Measurements from ENCODE around the gene VWDE. TPM values are rescaled to one million over a fixed set of nuclear protein-coding genes. Genes with fewer than 3 reads are reported as not detected.

VWDE gene
- total and polyA plus RNA-seq, 2 experiments from 2014 or later = 0.13 to 2.1 TPM

DNA sequence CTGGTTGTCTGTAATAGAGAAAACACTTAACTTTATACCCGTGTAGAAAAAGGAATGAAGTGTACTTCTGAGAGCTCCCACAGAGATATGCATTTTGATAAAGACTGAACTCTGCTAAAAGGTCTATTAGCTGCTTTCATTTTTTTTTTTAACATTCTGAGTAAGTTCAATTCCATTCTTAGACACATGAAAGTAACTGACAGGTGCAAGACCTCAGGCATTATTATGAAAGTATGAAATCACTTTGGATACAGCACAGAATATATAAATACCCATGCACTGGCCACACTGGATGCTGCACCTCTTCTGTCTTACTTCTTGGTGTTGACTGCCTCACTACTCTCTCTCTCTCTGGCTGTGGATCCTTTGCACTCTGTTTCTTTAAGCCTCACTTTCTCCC is 46.2 kb downstream of the VWDE start:
- Histone ChIP-seq H3K4me2 (no peak overlapping the region), H3K36me3 (replicated peaks; ENCODE audit: insufficient read depth, low read depth) (no peaks in the 10 kb centered on the region), H3K4me1 (ENCODE audit: insufficient read depth) (no peaks in the 10 kb centered on the region), H3K9me2 (replicated peaks; ENCODE audit: insufficient read depth) (no peaks in the 10 kb centered on the region), H2AFZ (no peak overlapping the region), H3K4me3 (no peak overlapping the region), H3K9me3 (ENCODE audit: low read depth) (no peaks in the 10 kb centered on the region), H3K27ac (no peak overlapping the region), H3K79me2 (no peaks in the 10 kb centered on the region), H3K27me3 (no peaks in the 10 kb centered on the region), H4K20me1 (ENCODE audit: insufficient read depth, poor library complexity, severe bottlenecking) (no peaks in the 10 kb centered on the region)
- WGBS (ENCODE audit: low lambda C conversion rate, missing lambda C conversion rate) = 30% methylated on average over 1 of the region's 1 CpG
- DNase-seq (ENCODE audit: low spot score) = no peak
- TF ChIP-seq, protein P1, sequence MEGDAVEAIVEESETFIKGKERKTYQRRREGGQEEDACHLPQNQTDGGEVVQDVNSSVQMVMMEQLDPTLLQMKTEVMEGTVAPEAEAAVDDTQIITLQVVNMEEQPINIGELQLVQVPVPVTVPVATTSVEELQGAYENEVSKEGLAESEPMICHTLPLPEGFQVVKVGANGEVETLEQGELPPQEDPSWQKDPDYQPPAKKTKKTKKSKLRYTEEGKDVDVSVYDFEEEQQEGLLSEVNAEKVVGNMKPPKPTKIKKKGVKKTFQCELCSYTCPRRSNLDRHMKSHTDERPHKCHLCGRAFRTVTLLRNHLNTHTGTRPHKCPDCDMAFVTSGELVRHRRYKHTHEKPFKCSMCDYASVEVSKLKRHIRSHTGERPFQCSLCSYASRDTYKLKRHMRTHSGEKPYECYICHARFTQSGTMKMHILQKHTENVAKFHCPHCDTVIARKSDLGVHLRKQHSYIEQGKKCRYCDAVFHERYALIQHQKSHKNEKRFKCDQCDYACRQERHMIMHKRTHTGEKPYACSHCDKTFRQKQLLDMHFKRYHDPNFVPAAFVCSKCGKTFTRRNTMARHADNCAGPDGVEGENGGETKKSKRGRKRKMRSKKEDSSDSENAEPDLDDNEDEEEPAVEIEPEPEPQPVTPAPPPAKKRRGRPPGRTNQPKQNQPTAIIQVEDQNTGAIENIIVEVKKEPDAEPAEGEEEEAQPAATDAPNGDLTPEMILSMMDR (IDR thresholded peaks at IDR 0.05; ENCODE audit: poor library complexity) = no peak
- TF ChIP-seq EZH2 (IDR thresholded peaks at IDR 0.05; ENCODE audit: borderline replicate concordance) (no peak), EZH2phosphoT487 (IDR thresholded peaks at IDR 0.05; ENCODE audit: low read depth, severe bottlenecking, unreplicated experiment) (no peak)

DNA sequence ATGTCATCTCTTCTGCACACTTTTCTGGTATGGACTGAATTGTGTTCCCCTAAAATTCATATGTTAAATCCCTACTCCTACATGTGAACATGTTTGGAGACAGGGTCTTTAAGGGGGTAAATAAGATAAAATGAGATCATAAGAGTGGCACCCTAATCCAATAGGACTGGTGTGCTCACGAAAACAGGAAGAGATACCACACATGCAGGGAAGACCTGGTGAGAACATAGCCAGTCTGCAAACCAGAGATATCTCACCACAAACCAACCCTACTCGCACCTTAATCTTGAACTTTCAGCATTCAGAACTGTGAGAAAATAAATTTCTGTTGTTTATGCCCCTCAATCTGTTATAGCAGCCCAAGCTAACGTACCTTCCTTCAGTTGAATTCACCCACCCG is 51.8 kb downstream of the VWDE start:
- Histone ChIP-seq H3K4me1 (ENCODE audit: insufficient read depth) (no peaks in the 10 kb centered on the region), H3K9me3 (ENCODE audit: low read depth) (no peaks in the 10 kb centered on the region), H3K36me3 (replicated peaks; ENCODE audit: insufficient read depth, low read depth) (no peaks in the 10 kb centered on the region), H3K9me2 (replicated peaks; ENCODE audit: insufficient read depth) (no peaks in the 10 kb centered on the region), H3K4me3 (no peak overlapping the region), H3K4me2 (no peak overlapping the region), H3K27me3 (no peaks in the 10 kb centered on the region), H2AFZ (no peak overlapping the region), H4K20me1 (ENCODE audit: insufficient read depth, poor library complexity, severe bottlenecking) (no peaks in the 10 kb centered on the region), H3K79me2 (no peaks in the 10 kb centered on the region), H3K27ac (no peak overlapping the region)
- TF ChIP-seq EZH2phosphoT487 (IDR thresholded peaks at IDR 0.05; ENCODE audit: low read depth, severe bottlenecking, unreplicated experiment) (no peak), EZH2 (IDR thresholded peaks at IDR 0.05; ENCODE audit: borderline replicate concordance) (no peak)
- TF ChIP-seq, protein P1 (IDR thresholded peaks at IDR 0.05; ENCODE audit: poor library complexity) = no peak
- 97% methylated on average over 4 of the region's 4 CpGs for WGBS (ENCODE audit: low lambda C conversion rate, missing lambda C conversion rate)
- DNase-seq (ENCODE audit: low spot score) = no peak

DNA sequence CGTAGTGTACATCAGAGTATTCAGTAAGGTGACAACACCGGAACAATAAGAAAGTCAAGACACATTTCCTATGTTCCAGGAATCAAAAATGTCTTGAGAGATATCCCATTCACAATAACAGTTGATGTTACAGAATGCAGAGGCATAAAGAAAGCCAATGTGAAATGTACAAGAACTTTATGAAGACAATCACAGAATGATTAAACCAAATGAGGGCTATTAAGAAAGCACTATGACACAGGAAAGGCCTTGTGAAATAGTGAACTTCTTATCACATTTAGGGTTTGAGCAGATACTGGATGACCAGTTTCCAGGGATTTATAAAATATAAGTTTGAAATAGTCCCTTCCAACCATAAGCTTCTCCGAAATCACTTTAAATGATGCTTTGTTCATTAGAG is 52.7 kb downstream of the VWDE start:
- Histone ChIP-seq H3K27me3 (no peaks in the 10 kb centered on the region), H3K36me3 (replicated peaks; ENCODE audit: insufficient read depth, low read depth) (no peaks in the 10 kb centered on the region), H3K9me3 (ENCODE audit: low read depth) (no peaks in the 10 kb centered on the region), H3K4me1 (ENCODE audit: insufficient read depth) (no peaks in the 10 kb centered on the region), H3K4me3 (no peak overlapping the region), H3K27ac (no peak overlapping the region), H3K9me2 (replicated peaks; ENCODE audit: insufficient read depth) (no peaks in the 10 kb centered on the region), H2AFZ (no peak overlapping the region), H3K4me2 (no peak overlapping the region), H3K79me2 (no peaks in the 10 kb centered on the region), H4K20me1 (ENCODE audit: insufficient read depth, poor library complexity, severe bottlenecking) (no peaks in the 10 kb centered on the region)
- TF ChIP-seq, protein P1 (IDR thresholded peaks at IDR 0.05; ENCODE audit: poor library complexity) = no peak
- TF ChIP-seq EZH2phosphoT487 (IDR thresholded peaks at IDR 0.05; ENCODE audit: low read depth, severe bottlenecking, unreplicated experiment) = no peak
- no peak for TF ChIP-seq EZH2 (IDR thresholded peaks at IDR 0.05; ENCODE audit: borderline replicate concordance)
- no peak for DNase-seq (ENCODE audit: low spot score)
- 84% methylated on average over 3 of the region's 3 CpGs for WGBS (ENCODE audit: low lambda C conversion rate, missing lambda C conversion rate)

DNA sequence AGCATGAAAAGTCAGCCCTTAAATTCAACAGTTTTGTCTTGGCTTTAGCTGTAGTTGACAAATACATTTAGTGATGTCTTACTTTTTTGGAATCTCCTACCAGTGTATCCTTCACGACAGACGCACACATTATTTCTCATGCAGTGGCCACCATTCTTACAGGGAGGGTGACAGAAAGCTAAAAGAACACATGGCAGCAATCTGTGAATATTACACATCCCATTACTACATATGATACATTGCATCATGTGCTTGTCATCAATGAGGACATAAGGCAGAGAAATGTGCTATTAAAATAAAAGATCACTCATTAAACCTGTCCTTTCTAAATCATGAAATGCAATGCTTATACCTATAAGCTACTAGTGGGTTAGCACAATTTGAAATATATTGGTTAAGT is 66.6 kb downstream of the VWDE start:
- no peaks in the 10 kb centered on the region for H3K36me3 ChIP-seq (replicated peaks; ENCODE audit: insufficient read depth, low read depth)
- 96% methylated on average over 2 of the region's 2 CpGs for WGBS (ENCODE audit: low lambda C conversion rate, missing lambda C conversion rate)
- no peaks in the 10 kb centered on the region for H4K20me1 ChIP-seq (ENCODE audit: insufficient read depth, poor library complexity, severe bottlenecking)
- TF ChIP-seq EZH2phosphoT487 (IDR thresholded peaks at IDR 0.05; ENCODE audit: low read depth, severe bottlenecking, unreplicated experiment) (no peak), EZH2 (IDR thresholded peaks at IDR 0.05; ENCODE audit: borderline replicate concordance) (no peak)
- TF ChIP-seq, protein P1 (IDR thresholded peaks at IDR 0.05; ENCODE audit: poor library complexity) = no peak
- H3K4me1 ChIP-seq (ENCODE audit: insufficient read depth) = no peaks in the 10 kb centered on the region
- no peak overlapping the region for H3K4me3 ChIP-seq
- H3K9me3 ChIP-seq (ENCODE audit: low read depth) = no peaks in the 10 kb centered on the region
- H2AFZ ChIP-seq = no peak overlapping the region
- H3K79me2 ChIP-seq = no peaks in the 10 kb centered on the region
- no peaks in the 10 kb centered on the region for H3K27me3 ChIP-seq
- H3K9me2 ChIP-seq (replicated peaks; ENCODE audit: insufficient read depth) = no peaks in the 10 kb centered on the region
- H3K27ac ChIP-seq = no peak overlapping the region
- no peak for DNase-seq (ENCODE audit: low spot score)
- no peak overlapping the region for H3K4me2 ChIP-seq

All from hepatocyte (in vitro differentiated cells).